ENCODE results near the gene OGFOD2.
A peak's percentile ranks its signal among the peaks of the same experiment; 100 is the strongest.

OGFOD2 gene

DNA sequence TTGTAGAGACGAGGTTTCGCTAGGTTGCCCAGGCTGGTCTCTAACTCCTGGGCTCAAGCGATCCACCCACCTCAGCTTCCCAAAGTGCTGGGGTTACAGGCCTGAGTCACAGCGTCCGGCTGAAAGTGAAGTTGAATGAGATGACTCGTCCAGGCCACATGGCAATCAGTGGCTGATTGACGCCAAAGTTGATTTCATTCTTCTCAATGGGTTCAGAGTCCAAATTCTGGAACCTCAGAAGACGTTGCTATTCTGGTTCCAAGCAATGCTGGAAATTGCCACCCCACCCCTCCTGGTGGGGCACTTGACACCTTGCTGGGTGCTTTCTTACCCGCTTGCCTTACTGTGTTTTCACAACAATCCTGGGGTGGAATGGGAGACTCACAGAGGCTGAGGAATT, 23.6 kb upstream of the OGFOD2 start:
- DNase-seq (ENCODE audit: low read depth in 2 of 2, low spot score in 1 of 2) = no peak

DNA sequence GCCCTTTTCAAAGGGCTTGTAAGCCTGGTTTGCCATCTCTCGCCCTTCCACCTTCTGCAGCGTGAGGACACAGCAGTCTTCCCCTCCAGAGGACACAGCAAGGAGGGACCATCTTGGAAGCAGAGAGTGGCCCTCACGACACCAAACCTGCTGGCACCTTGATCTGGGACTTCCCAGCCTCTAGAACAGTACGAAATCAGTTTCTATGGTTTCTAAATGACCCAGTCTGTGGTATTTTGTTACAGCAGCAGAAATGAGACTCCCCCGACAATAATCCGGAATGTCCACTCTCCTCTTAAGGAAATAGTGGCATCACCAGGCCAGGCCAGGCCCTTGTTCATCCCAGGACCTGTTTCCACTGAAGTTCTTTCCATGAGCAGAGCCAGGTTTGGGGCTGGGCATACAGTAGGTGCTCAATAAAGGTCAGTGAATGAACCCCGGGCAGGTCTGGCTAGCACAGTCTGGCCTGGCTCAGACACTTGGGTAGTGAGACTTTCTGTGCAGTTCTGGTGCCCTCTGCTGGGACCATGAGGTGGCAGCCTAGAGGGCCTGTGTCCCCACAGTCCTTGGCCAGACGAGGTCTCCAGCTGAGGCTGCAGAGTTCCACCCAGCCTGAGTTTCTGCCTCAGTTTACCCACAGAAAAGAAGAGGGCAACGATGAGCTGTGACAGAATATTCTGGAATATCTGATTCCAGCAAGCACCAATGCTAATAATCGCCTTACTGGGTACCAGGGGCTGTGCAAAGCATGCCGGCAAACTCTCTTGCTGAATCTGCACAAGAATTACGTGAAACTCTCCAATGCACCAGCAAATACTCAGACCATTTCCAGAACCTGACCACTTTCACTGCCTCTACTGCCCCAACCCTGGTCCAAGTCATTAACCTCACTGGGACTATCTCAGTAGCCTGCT, 22.8 kb upstream of the OGFOD2 start:
- peak; percentile 40 to 47 for DNase-seq (ENCODE audit: low read depth in 2 of 2, low spot score in 1 of 2)

DNA sequence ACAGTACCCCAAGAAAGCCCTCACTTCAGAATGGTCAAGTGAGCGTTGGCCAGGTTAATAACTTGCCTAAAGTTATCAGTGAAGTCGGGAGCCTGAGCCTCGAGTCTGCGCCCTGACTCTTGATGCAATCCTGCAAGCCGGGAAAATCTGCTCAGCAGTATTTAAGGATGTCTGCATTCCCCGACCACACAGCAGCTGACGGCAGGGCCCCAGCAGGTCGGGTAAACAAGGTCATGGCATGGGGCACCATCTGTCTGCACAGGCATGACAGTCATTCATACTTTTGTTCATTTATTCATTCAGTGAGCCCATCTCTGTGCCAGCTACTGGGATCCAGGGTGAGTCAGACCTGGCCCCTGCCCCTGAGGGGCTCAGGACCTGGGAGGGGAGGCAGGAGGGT, 19.9 kb upstream of the OGFOD2 start:
- DNase-seq (ENCODE audit: low read depth in 2 of 2, low spot score in 1 of 2) = no peak

DNA sequence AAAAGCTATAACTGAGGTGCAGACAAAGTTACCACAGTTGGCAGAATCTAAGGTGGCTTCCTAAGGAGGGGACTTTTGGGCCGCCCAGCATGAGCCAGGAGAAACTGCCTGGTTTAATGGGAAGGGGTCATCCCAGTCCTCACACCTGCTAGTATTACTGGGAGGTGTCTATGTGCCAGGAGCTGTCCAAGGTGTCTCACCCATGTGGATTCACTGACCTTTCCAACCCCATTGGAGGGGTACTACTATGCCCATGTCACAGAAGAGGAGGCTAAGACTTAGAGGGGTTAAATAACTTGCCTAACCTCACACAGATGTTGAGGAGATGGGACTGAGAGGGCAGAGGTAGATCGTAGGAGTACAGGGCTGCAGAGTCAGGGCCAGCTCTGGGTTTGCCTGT, 19.0 kb upstream of the OGFOD2 start:
- no peak for DNase-seq (ENCODE audit: low read depth in 2 of 2, low spot score in 1 of 2)

DNA sequence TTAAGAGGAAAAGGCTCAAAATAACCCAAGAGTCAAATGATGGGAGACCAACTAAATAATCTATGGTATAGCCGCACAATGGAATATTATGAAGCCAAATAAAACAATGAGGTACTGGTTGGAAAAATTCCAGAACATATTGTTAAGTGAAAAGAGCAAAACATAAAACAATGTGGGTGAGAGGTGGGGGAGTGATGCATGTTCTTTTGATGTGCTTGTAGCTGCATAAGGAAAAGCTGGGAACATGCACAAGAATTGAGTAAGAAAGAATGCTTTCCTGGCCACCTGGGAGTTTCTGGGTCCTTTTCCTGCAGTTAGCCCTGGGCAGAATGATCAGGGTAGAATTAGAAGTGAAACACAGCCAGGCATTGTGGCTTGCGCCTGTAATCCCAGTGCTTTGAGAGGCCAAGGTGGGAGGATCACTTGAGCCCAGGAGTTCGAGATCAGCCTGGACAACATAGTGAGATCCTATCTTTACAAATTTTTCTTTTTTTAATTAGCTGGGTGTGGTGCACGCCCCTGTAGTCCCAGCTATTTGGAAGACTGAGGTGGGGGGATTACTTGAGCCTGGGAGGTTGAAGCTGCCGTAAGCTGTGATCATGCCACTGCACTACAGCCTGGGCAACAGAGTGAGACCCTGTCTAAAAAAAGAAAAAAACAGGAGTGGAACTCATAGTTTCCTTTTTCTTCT, 16.7 kb upstream of the OGFOD2 start:
- DNase-seq (ENCODE audit: low read depth in 2 of 2, low spot score in 1 of 2) = no peak

DNA sequence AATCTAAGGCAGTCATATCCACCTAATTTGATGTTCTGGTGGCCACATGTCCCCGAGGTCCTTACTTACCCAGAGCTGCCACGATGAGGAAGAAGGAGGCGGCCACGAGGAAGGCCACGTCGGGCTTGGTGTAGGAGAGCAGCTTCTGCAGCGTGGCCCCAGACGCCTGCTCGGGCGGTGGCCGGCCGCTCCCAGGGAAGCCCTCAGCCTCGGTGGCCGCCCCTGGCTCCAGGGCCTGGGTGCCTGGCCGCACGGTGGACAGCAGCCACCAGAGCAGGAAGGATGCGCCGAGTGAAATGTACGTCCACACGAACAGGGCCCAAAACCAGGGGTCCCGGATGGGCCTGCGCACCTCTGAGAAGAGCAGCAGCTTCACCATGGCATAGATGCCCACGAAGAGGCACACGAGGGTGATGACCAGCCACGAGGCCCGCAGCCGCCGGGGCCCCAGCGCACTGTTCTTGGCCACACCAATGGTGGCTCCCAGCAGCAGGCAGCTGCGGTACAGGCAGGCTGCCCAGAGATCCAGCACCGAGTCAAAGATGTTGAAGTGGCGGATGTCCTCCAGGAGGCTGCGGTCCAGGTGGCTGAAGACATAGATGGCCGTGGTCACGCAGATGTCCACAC, 15.4 kb upstream of the OGFOD2 start:
- no peak for DNase-seq (ENCODE audit: low read depth in 2 of 2, low spot score in 1 of 2)

DNA sequence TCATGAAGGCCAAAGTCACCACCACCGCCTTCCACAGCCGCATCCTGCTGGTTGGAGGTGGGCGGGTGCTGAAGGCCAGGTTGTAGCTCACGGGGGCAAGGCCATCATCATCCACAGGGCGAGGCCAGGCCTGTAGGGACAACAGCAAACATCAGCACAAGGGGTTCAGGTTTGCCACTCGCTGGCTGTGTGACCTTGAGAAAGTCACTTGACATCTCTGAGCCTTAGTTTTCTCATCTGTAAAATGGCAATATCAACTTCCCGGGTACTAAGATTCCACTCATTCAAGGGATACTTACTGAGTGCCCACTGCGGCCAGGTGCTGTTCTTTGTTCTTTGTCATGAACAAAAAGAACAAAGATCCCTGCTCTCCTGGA, 14.9 kb upstream of the OGFOD2 start:
- no peak for DNase-seq (ENCODE audit: low read depth in 2 of 2, low spot score in 1 of 2)

DNA sequence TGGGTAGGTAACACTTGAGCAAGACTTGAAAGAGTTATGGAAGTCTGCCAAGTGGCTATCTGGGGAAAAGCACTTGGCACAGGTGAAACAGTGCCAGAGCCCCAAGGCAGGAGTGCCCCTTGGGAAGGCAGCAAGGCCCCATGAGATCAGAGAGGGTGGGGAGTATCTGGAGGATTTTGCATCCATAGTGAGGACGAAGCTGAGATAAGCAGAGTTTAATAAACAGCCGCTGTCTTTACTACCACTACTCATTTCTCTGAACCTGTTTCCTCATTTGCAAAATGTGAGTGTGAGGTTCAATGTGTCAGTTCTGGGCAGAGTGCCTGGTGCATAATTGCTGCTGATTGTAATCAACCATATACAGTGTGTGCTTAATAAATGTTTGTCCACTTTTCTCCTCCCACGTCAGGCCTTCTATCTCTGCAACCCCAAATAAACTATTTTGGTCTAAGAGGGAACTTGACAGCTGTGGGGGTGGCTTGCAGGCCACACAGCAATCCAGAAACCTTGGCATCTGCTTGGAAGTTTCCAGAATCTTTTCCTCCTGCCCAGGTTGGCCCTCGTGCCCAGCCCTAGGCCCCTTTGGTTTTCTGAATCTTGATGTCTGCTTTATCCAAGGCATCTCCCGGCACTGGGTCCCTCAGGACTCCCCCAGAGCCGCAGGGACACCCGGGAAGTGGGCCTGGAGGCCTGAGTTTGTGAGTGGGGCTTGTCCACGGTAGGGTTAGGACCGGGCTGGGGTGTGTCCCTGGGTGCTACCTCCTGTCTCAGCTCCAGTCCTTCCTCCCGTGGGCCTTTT, 13.3 kb upstream of the OGFOD2 start:
- no peak for DNase-seq (ENCODE audit: low read depth in 2 of 2, low spot score in 1 of 2)

DNA sequence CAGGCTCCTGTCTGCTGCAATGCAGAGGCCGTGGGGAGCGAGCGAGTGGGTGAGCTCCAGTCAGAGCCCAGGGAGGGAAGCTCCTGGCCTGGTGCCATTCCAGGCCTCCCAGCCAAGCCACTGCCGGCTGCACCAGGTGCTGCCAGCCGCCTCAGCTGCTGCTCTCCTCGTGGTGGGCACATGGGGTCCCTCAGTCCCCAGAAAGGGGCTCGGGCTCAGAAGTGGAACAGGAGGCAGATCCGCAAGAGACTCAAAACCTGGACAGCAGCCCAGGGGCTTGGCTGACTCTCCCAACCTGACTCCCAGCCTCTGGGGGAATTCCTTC, 11.1 kb upstream of the OGFOD2 start:
- DNase-seq (ENCODE audit: low read depth in 2 of 2, low spot score in 1 of 2) = no peak

DNA sequence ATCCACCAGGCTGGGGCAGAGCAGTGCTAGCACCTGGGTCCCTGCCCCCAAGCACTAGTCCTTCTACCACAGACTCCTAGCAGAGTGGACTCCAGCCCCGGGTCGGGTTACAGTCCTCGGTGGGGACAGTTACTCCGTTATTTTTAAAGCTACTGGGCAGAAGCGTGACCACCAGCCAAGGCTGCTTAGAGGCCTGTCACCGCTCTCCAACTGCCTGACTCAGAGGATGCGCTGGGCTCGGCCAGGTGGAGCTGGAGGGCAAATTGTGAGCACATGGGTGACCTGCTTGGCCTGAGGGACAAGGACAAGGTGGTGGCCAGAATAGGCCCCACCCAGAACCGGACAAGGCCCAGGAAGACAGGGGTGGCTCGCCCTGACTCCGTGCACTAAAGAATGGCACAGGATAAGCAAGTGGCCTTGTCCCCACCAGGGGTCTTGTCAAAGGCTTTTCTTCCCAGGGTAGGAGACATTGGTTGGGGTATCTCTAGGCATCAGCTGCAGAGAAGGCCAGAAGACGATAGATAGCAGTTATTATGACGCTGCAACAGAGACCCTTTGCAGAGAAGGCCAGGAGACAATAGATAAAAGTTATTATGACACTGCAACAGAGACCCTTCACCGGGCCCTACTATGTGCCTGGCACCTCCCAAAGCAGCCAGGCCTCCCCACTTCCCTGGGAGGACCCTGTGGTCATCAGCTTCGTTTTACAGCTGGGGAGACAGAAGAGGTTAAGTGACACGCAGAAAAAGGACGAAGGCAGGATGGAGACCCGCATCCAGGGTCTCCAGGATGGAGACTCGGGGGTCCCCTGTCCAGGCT, 10.4 kb upstream of the OGFOD2 start:
- no peak for DNase-seq (ENCODE audit: low read depth in 2 of 2, low spot score in 1 of 2)

DNA sequence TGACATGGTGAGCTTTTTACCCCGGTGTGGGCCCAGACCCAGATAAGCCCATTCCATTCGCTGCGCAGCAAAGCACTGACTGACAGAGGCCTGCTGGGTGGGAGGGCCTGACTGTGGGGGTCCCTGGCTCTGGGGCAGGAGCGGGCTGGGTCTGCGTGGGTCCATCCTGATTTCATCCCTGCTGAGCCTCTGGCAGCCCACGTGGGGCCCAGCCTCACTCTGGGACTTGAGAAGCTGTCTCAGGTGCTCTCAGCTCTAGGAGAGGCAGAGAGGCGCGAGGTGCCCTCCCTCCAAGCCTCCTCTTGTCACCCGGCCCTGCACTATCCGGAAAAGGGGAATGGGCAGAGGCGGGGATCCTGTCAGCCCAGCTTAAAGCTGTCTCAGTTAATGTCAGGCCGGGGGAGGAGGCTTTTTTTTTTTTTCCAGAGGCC, 9.7 kb upstream of the OGFOD2 start:
- no peak for DNase-seq (ENCODE audit: low read depth in 2 of 2, low spot score in 1 of 2)

DNA sequence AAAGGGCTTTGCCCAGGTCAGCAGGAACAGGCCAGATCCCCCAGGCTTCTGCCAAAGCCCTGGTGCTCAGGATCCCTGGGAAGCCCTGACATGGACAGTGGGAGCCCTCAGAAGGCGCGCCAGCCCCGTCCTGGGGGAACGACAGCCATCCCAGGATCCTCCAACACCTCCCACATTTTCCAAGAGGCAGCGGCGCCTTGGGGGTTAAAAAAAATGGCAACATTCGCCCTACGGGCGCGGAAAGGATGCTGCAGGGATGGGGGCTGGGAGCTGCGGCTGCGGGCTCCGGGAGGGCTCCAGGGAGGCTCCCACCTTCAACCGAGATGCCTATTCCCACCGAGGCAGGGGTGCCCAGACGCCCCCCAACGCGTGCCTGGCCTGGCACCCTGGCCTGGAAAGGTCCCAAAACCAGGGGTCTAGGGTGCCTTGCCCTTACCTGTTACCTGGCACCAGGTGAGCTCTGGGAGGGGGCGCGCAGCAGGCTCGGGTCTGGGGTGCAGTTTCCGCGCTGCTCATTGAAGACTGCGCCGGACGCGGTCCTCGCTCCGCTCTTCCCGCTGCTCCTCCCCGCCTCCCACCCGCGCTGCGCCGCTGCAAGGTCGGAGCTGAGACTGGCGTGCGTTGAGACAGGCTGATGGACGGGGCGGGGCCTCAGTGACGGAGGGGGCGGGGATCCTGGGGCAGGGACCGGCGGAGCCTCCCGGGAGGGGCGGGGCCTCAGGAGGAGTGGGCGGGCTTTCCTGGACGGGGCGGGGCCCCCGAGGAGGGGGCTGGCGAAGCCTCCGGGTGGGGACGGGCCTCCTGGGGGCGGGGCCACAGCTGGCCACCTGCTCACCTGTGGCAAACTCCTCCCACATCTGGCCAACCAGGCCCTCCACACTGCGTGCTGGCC, 8.9 kb upstream of the OGFOD2 start, which contains the start of gene ABCB9:
ABCB9 (minus strand) TSS at position 613 of the 892 bp plus-strand sequence. CDS start 6,228 bp downstream, outside the sequence.
- DNase-seq (ENCODE audit: low read depth in 2 of 2, low spot score in 1 of 2) = peak; percentile 88 to 89

DNA sequence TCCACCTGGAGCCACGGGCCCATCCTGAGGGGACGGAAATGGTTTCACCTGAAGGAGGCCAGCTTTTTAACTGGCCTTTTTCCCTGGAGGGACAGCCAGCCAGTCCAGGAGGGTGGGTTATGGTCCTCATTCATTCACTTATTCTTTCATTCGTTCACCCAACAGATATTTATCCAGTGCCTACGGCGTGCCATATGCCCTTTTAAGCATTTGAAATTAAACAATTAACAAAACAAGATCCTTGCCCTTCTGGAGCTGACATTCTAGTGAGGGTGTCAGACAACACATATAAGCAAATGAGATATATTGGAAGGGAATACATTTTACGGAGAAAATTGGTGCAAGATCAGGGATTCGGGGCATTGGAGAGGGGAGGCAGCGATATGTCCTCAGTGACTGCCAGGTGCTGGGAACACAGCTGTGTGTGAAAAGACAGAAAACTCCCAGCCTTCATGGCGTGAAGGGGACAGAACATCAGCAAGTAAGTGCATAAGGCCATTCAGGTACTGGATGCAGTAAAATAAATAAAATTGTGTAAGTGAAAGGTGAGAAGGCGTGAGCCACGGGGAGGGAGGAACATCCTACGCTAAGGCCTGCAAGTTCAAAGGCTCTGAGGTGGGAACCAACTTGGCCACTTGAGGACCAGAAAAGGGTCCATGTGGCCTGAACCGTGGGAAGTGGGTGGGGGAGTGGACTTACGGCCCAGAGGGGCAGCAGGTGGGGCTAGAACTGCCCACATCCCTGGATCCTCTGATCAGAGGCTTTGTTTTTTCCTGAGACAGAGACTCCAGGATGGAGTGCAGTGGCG, 8.1 kb upstream of the OGFOD2 start:
- DNase-seq (ENCODE audit: low read depth in 2 of 2, low spot score in 1 of 2) = no peak

DNA sequence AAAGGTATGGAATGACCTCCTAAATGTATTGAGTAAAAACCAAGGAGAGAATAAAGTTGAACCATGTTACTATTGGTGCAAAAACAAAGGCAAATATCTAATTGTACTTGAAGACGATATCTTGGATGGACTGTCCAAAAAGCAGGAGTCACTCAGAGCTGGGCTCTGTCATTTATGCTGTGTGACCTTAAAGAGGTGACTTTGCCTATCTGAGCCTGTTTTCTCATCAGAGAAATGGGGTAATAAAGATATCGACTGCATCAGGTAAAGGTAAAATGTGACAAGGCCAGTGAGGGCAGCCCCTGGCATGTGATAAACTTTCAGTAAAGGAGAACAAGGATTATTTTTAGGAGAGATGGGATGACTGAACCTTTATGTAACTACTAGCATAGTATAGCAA, 6.9 kb upstream of the OGFOD2 start:
- DNase-seq (ENCODE audit: low read depth in 2 of 2, low spot score in 1 of 2) = no peak

DNA sequence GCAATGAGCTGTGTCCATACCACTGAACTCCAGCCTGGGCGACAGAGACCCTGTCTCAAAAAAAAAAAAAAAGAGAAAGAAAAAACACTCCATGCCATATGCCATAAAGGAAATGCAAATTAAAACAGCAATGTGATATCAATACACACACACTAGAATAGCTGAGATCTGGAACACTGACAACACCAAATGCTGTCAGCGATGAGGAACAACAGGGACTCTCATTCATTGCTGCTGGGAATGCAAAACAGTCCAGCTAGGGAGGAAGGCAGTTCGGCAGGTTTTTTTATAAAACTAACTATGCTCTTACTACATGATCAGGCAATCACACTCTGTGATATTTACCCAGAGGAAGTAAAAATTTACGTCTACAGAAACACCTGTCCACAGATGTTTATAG, 5.4 kb upstream of the OGFOD2 start:
- no peak for DNase-seq (ENCODE audit: low read depth in 2 of 2, low spot score in 1 of 2)

DNA sequence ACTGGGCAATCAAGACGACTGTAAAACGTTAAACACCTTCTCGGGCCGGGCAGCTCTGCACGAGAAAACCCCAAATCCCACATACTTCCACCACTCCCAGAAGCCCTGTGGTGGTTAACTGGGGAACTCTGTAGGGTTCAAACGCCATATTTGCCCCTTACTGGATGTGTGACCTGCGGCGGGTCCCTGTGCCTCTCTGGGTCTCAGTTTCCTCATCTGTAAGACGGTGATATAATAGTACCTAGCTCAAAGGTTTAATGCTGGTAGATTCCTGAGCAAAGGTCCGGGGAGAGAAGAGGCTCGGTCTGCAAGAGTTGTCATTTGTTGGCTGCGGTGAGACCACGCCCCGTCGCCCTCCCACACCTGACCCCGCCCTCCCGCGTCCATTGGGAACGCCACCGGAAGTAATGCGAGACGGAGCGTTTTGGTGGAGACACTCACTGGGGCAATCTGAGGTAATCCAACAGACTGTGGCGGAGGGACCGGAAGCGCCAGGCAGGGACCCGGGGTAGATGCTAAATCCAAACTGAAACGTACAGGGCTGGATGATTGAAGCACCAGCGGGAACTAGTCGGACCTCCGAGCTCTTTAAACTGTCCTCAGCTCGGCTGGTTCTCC, 661 bp upstream of the OGFOD2 start:
- DNase-seq (ENCODE audit: low read depth in 2 of 2, low spot score in 1 of 2) = peak; percentile 96 to 100

DNA sequence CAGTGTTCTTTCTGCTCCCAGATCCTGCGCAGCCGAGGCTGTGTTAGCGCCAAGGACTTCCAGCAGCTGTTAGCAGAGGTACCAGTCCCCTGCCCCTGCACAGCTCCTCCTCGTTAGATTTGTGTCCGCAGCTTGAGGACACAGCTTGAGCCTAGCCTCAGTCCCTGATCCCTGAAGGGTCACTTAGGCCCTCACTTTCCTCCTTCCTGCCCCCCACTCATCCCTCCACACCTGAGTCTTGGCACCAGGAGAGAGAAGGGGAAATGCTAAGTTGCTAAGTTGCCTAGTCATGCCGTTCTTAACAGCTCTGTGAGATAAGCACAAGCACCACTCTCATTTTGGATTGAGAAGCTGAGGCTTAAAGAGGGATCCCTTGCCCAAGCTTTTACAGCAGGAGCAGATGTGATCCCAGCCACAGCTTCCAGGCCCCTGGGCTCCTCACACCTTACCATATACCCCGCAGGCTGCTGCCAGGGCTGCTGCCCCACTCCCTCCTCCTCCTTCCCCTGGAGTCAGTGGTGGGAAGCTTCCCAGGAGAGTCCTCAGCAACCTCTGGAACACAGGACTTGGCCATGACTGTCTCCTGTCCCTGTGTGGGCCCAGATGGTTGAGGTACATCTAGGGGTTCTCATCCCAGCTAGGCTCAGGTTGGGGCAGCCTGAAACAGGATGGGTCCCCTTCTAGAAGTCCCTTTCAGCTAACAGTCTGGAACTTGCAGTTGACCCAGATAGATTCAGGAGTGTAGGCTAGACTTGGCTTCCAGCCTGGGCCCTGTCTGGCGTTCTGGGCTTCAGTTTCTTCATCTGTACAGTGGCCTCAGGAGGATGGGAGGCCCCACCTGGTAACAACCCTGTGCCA, 975 bp downstream of the OGFOD2 start:
- no peak for DNase-seq (ENCODE audit: low read depth in 2 of 2, low spot score in 1 of 2)

Measured in stimulated activated CD8-positive, alpha-beta memory T cell treated with anti-CD3 and anti-CD28 coated beads, Interleukin-4, amount 100 ng/mL, for 4 hours (primary cell).